ENCODE results near the gene FITM2. TPM values are rescaled to one million over a fixed set of nuclear protein-coding genes. Genes with fewer than 3 reads are reported as not detected.
"Not testable (repeated sequence)": the region's sequence is repeated elsewhere in the genome, so short reads cannot be mapped to it uniquely, and the experiment has no call there.

Gene FITM2
- total RNA-seq, 1 donor from 2014 or later, result 8.2 TPM

DNA sequence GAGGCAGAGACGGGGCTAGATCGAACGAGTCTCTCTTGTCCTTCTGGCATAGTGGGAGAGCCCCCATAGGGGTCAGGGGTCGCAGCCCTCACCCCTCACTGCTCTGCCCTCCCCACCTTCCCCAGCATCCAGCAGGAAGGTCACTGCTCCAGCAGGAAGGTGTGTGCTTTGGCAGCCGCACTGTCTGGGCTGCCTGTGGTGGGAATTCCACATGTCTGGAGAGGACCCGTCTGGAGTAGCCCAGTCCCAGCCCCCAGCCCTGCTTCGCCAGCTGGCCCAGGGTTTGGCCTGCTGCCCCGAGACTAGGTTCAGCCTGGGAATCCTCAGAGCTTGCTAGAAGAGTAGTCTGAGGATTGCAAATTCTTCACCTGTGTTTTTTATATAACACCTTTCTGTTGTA lies 23.3 kb upstream of the FITM2 start:
- DNase-seq (ENCODE audit: low read depth, low spot score), result no peak

GRCh38 chr20:44331201-44331600 lies 20.2 kb upstream of the FITM2 start:
- DNase-seq (ENCODE audit: low read depth, low spot score), result no peak

DNA sequence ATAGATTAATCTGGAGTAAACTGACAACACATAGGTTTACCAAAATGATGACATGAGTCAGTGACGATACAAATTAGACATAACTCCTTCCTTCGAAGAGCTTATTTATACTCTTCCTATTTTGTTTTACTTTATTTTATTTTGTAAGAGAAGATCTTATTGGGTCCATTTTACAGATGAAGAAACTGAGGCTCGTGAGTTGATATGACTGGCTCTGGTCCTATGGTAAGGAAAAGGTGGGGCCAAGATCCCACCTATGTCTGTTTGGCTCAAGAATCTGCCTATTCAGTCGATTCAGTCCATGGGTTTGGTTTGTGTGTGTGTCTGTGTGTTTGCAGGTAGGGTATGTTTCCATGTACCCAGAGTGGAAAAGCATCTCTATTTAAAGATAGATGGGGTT lies 17.4 kb upstream of the FITM2 start:
- no peak for DNase-seq (ENCODE audit: low read depth, low spot score)

GRCh38 chr20:44327748-44328147 lies 16.7 kb upstream of the FITM2 start:
- DNase-seq (ENCODE audit: low read depth, low spot score), result not testable (repeated sequence)

GRCh38 chr20:44326391-44327159 lies 15.6 kb upstream of the FITM2 start:
- no peak for DNase-seq (ENCODE audit: low read depth, low spot score)

GRCh38 chr20:44324343-44324742 lies 13.3 kb upstream of the FITM2 start:
- no peak for DNase-seq (ENCODE audit: low read depth, low spot score)

GRCh38 chr20:44319839-44320422 lies 8.9 kb upstream of the FITM2 start:
- DNase-seq (ENCODE audit: low read depth, low spot score), result no peak

- DNase-seq (ENCODE audit: low read depth, low spot score), result no peak
Observed at GRCh38 chr20:44314870-44315269, 3.9 kb upstream of the FITM2 start.

DNA sequence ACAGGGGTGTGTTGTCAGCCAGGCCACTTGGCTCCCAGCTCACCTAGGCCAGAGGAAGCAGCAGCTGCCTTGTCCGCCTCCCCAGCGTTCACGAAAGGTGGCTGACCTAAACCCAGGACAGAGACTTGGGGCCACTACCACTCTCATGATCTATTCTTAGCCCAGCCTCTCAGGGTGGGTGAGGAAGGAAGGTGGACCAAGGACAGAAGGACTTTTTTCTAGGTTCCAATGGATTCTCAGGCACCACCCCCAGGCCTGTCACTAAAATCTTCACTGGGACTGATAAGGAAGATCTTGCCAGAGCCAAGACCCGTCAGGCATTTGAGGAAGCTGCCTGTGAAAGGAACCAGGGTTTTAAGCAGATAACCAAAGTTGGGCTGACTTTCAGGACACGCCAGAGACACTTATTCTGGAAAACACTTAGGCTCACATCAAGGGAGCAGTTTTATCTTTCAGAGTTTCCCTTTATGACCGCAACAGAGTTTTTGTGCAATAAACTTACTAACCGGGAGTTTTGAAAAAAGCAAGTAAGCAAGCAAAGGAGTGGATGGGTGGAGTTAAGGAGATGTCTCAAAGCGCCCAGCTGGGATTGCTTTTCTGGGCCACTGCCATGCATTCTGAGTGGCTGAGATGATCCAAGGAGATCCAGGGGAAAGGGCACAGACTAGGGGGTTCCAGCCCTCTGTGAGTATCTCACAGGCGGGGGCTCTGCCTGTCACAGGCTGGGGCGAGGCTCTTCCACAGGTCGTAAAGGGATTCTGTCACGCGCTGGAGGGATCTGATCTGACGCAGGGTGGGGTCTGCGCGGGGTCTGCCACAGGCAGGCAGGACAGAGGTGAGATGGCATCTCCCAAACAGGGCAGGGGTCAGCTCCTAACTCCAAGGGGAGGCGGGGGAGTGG lies 989 bp downstream of the FITM2 start:
- DNase-seq (ENCODE audit: low read depth, low spot score), result no peak

DNA sequence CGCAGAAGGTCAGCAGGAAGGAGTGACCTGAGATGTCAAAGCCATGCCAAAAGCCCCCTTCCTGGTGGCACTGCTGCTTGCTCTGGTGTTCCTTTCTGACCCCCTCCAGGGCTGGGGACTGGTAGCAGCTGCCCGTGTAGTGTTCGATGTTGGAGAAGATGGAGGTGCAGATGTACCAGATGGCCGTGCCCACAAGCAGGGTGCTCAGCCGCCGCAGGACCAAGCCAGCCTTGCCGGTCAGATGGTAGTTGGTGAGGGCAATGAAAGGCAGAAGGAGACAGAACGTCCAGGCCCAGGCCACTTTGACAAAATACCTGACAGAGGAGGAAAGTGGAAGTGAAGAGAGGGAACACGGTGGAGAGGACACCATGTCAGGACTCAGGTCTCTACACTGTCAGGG lies 4.1 kb downstream of the FITM2 start:
- no peak for DNase-seq (ENCODE audit: low read depth, low spot score)

DNA sequence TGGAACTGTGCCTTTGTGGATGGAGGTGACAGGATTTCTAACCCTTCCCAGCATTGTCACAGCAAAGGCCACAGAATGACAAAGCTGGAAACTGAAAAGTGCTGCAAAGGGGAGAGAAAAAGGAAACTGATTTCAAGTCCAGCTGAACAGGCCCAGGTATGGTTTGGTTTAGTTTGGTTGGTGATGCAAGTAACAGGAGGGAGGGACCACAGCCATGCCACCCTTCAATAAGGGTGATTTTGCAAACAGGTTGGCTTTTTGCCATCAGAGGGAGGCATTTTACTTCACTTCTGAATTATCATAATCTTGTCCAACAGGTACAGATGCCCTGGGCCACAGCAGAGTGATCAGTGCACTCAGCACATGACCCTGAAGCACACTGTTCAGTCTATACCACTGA lies 6.6 kb downstream of the FITM2 start:
- no peak for DNase-seq (ENCODE audit: low read depth, low spot score)

GRCh38 chr20:44302736-44303135 lies 8.3 kb downstream of the FITM2 start:
- DNase-seq (ENCODE audit: low read depth, low spot score), result no peak

DNA sequence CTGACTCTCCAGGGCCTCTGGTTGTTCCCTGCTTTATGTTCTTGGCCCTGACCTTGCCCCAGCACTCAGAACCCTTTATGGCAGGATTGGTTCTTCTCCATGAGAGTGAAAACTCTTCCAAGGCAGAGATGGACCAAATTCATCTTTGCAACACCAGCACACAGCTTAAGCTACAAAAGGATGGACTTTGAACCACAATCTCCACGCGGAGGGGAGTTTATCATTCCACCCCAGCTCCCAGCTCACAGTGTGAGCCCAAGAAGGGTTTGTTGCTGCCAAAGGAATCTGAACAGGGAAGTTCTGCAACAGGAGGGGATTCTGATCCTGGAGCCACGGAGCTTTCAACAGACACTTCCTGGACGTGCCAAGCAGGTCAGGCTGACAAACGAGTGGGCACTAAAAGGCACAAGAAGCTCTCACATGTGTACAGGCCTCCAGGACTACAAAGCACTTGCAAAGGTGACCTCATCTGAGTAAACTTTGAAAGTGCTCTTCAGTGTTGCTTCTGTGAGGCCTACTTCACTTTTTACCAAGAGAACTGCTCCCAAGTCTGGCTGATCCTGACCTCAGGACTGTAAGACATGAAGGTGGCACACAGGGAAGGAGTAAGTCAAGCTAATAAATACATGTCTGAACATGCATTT lies 8.9 kb downstream of the FITM2 start:
- no peak for DNase-seq (ENCODE audit: low read depth, low spot score)

DNA sequence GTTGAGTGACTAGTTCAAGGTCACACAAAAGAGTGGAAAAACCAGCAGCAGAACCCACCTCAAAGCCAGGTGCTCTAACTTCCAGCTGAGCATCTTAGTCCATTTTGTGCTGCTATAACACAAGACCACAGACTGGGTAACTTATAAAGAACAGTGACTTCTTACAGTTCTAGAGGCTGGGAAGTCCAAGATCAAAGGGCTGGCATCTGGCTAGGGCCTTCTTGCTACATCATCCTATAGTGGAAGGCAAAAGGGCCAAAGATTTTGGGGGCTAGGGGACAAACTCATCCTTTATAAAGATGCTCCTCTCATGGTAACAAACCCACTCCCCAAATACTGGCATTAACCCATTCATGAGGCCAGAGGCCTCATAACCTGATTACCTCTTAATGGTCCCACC lies 9.7 kb downstream of the FITM2 start:
- DNase-seq (ENCODE audit: low read depth, low spot score), result no peak

DNA sequence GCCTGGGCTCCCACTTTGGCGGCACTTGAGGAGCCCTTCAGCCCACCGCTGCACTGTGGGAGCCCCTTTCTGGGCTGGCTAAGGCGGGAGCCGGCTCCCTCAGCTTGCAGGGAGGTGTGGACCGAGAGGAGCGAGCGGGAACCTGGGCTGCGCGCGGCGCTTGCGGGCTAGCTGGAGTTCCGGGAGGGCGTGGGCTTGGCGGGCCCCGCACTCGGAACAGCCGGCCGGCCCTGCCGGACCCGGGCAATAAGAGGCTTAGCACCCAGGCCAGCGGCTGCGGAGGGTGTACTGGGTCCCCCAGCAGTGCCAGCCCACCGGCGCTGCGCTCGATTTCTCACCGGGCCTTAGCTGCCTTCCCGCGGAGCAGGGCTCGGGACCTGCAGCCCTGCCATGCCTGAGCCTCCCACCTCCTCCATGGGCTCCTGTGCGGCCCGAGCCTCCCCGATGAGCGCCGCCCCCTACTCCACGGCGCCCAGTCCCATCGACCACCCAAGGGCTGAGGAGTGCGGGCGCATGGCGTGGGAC lies 11.9 kb downstream of the FITM2 start:
- DNase-seq (ENCODE audit: low read depth, low spot score), result not testable (repeated sequence)

DNA sequence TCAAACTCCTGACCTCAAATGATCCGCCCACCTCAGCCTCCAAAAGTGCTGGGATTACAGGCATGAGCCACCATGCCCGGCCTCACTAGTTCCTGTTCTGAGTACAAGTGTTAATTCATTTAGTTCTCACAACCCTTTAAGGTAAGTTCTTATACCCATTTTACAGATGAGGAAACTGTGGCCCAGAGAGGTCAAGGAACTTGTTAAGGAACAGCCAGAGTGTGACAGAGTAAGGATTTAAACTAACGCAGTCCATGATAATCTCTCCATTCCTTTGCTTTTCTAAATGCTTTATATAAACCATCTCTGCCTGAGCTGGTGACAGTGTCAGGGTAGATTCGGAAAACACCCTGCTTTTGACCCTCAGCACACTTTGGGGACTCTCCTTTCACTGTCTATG lies 13.3 kb downstream of the FITM2 start:
- DNase-seq (ENCODE audit: low read depth, low spot score), result no peak

GRCh38 chr20:44296011-44296410 lies 15.0 kb downstream of the FITM2 start:
- DNase-seq (ENCODE audit: low read depth, low spot score), result no peak

- no peak for DNase-seq (ENCODE audit: low read depth, low spot score)
Observed at GRCh38 chr20:44291754-44292153, 19.2 kb downstream of the FITM2 start.

DNA sequence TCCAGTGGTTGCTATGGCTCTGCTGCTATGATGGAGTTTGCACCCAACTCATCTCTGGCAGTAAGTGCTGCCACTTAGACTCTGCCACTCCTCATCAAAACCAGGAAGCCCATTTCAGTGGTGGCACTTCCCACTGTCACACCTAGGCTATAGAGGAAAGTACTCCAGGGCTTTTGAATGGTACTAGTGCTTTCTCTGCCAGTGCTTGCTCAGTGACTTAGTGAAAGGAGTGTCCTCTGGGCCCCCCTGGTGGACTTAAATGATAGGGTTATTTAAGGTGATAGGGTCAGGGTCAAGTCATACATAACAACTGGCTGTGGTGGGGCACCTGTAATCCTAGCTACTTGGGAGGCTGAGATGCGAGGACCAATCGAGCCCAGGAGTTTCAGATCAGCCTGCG lies 22.8 kb downstream of the FITM2 start:
- no peak for DNase-seq (ENCODE audit: low read depth, low spot score)

GRCh38 chr20:44287272-44288097 lies 23.5 kb downstream of the FITM2 start:
- DNase-seq (ENCODE audit: low read depth, low spot score), result no peak

DNA sequence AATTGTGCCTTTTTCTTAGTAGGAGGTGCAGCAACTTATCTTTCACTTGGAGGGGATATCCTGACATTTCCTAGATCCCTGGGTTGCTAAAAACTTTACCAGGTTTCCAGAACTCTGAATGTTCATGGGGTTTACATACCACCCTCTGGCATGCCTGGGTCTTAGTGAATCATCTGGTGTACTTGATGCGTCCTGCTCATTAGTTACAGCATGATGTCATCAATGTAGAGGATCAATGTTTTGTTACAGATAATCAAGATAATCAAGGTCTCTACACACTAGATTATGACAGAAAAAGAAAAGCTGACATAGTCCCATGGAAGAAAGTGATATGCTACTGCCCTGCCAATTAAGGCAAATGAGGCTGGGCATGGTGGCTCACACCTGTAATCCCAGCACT lies 27.0 kb downstream of the FITM2 start:
- no peak for DNase-seq (ENCODE audit: low read depth, low spot score)

Data from pulmonary artery endothelial cell (primary cell).